ENCODE results near the gene KLHL2. TPM values are rescaled to one million over a fixed set of nuclear protein-coding genes. Genes with fewer than 3 reads are reported as not detected.

The KLHL2 gene
- total RNA-seq, 1 experiment from 2014 or later, result 23.7 TPM

DNA sequence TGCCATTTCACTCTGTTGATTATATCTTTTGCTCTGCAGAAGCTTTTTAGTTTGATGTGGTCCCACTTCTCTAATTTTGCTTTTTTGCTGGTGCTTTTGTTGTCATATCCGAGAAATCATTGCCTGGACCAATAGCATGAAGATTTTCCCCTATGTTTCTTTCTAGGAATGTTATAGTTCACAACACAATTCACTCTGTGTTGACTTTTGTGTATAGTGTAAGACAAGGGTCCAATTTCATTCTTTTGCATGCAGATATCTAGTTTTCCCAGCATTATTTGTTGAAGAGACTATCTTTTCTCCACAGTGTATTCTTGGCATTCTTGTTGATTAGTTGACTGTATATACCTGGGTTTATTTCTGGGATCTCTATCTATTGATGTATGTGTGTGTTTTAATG, 163.2 kb downstream of the KLHL2 start:
- no peaks in the 10 kb centered on the region for H3K27me3 ChIP-seq (replicated peaks; ENCODE audit: insufficient read depth, low read depth, low read length, poor library complexity)
- no peak overlapping the region for H3K27ac ChIP-seq (ENCODE audit: low read depth, low read length, poor library complexity, severe bottlenecking)
- intact Hi-C loops (cut with micrococcal nuclease; ENCODE audit: unreplicated experiment), result no loop called here
- no peaks in the 10 kb centered on the region for H3K4me1 ChIP-seq (ENCODE audit: insufficient read depth, low read length, poor library complexity, severe bottlenecking)
- TF ChIP-seq EZH2 (IDR thresholded peaks at IDR 0.05; ENCODE audit: borderline replicate concordance, low read depth, low read length, poor library complexity, severe bottlenecking), result no peak
- TF ChIP-seq, protein P1, sequence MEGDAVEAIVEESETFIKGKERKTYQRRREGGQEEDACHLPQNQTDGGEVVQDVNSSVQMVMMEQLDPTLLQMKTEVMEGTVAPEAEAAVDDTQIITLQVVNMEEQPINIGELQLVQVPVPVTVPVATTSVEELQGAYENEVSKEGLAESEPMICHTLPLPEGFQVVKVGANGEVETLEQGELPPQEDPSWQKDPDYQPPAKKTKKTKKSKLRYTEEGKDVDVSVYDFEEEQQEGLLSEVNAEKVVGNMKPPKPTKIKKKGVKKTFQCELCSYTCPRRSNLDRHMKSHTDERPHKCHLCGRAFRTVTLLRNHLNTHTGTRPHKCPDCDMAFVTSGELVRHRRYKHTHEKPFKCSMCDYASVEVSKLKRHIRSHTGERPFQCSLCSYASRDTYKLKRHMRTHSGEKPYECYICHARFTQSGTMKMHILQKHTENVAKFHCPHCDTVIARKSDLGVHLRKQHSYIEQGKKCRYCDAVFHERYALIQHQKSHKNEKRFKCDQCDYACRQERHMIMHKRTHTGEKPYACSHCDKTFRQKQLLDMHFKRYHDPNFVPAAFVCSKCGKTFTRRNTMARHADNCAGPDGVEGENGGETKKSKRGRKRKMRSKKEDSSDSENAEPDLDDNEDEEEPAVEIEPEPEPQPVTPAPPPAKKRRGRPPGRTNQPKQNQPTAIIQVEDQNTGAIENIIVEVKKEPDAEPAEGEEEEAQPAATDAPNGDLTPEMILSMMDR (conservative IDR thresholded peaks at IDR 0.05; ENCODE audit: low read depth, low read length), result no peak
- ChIA-PET POLR2A (ENCODE audit: low non-redundant PET) (no interaction called here), CTCF (no interaction called here)
- no peak for DNase-seq (ENCODE audit: low spot score)
- no peak overlapping the region for H3K4me3 ChIP-seq (ENCODE audit: low read depth, low read length, poor library complexity, severe bottlenecking)
- H3K36me3 ChIP-seq (ENCODE audit: insufficient read depth, low read length, poor library complexity, severe bottlenecking), result no peaks in the 10 kb centered on the region
- no TSS peak for BruUV-seq (replicated peaks)
- no peaks in the 10 kb centered on the region for H3K9me3 ChIP-seq (ENCODE audit: low read depth, low read length, poor library complexity, severe bottlenecking)

Other genes with a start within 250 kb of the KLHL2 start
- 2.0 and 4.1 TPM in 2 replicates for gene TRIM61, start 229.9 kb upstream of the KLHL2 start, total RNA-seq (2021)
- not detected in 2 replicates for gene TRIM60, start 175.6 kb upstream of the KLHL2 start, total RNA-seq (2021)
- gene TRIM75, start 153.7 kb upstream of the KLHL2 start, total RNA-seq (2021), result not detected in 2 replicates
- 9.9 and 13.6 TPM in 2 replicates for gene TMEM192, start 94.7 kb upstream of the KLHL2 start, total RNA-seq (2021)
- 104 and 137 TPM in 2 replicates for gene MSMO1, start 120.1 kb downstream of the KLHL2 start, total RNA-seq (2021)
- gene CPE, start 171.4 kb downstream of the KLHL2 start, total RNA-seq (2021), result 27.2 and 32.7 TPM in 2 replicates